HG03460 (cell line): ENCODE results near the gene CACNG1.

Experiments
- ATAC-seq: cut with Tn5 transposase; IDR thresholded peaks from one replicate; pipeline ENCODE4 v1.9.1; 2021; ENCODE audit not compliant: unreplicated experiment

Gene CACNG1

GRCh38 chr17:67051155-67051538, 6.8 kb downstream of the CACNG1 start:
- ATAC-seq, result no peak

GRCh38 chr17:67051837-67052236, 7.5 kb downstream of the CACNG1 start:
- ATAC-seq, result no peak

- ATAC-seq, result no peak
Measured at GRCh38 chr17:67052720-67053437, 8.5 kb downstream of the CACNG1 start.

GRCh38 chr17:67053438-67054000, 9.2 kb downstream of the CACNG1 start:
- ATAC-seq, result no peak

- no peak for ATAC-seq
Measured at GRCh38 chr17:67054011-67054591, 9.7 kb downstream of the CACNG1 start.

- ATAC-seq, result no peak
Measured at GRCh38 chr17:67054608-67055007, 10.3 kb downstream of the CACNG1 start.

GRCh38 chr17:67055041-67055443, 10.7 kb downstream of the CACNG1 start:
- ATAC-seq, result no peak

- no peak for ATAC-seq
Measured at GRCh38 chr17:67055811-67056745, 11.7 kb downstream of the CACNG1 start.

GRCh38 chr17:67056746-67057490, 12.6 kb downstream of the CACNG1 start:
- ATAC-seq, result no peak

GRCh38 chr17:67058036-67058435, 13.7 kb downstream of the CACNG1 start:
- no peak for ATAC-seq

GRCh38 chr17:67059372-67059771, 15.0 kb downstream of the CACNG1 start:
- ATAC-seq, result no peak

- no peak for ATAC-seq
Measured at GRCh38 chr17:67063141-67063540, 18.8 kb downstream of the CACNG1 start.

- ATAC-seq, result no peak
Measured at GRCh38 chr17:67066717-67067116, 22.4 kb downstream of the CACNG1 start.

GRCh38 chr17:67067571-67068482, 23.5 kb downstream of the CACNG1 start:
- no peak for ATAC-seq

- no peak for ATAC-seq
Measured at GRCh38 chr17:67068999-67069398, 24.6 kb downstream of the CACNG1 start.

- no peak for ATAC-seq
Measured at GRCh38 chr17:67069603-67070136, 25.3 kb downstream of the CACNG1 start.

GRCh38 chr17:67071595-67071994, 27.2 kb downstream of the CACNG1 start:
- ATAC-seq, result no peak

- ATAC-seq, result no peak
Measured at GRCh38 chr17:67072885-67073284, 28.5 kb downstream of the CACNG1 start.

GRCh38 chr17:67074781-67075180, 30.4 kb downstream of the CACNG1 start:
- ATAC-seq, result no peak
